ENCODE results near the gene STN1. TPM values are rescaled to one million over a fixed set of nuclear protein-coding genes. Genes with fewer than 3 reads are reported as not detected.

STN1 gene
- total RNA-seq, 1 donor from 2014 or later, result 27.7 TPM

GRCh38 chr10:103843854-103844570, 74.0 kb downstream of the STN1 start:
- DNase-seq (ENCODE audit: low read depth), result no peak

GRCh38 chr10:103843045-103843444, 74.9 kb downstream of the STN1 start:
- no peak for DNase-seq (ENCODE audit: low read depth)

- no peak for DNase-seq (ENCODE audit: low read depth)
These were observed 75.4 kb downstream of the STN1 start for GRCh38 chr10:103842605-103843004.

- DNase-seq (ENCODE audit: low read depth), result no peak
These were observed 76.5 kb downstream of the STN1 start for GRCh38 chr10:103841519-103841918.

GRCh38 chr10:103840740-103841070, 77.3 kb downstream of the STN1 start:
- DNase-seq (ENCODE audit: low read depth), result no peak

GRCh38 chr10:103839872-103840739, 77.9 kb downstream of the STN1 start:
- DNase-seq (ENCODE audit: low read depth), result no peak

GRCh38 chr10:103839519-103839871, 78.5 kb downstream of the STN1 start:
- no peak for DNase-seq (ENCODE audit: low read depth)

- DNase-seq (ENCODE audit: low read depth), result no peak
These were observed 79.0 kb downstream of the STN1 start for GRCh38 chr10:103838862-103839518.

GRCh38 chr10:103838070-103838395, 80.0 kb downstream of the STN1 start:
- DNase-seq (ENCODE audit: low read depth), result no peak

GRCh38 chr10:103837370-103838069, 80.5 kb downstream of the STN1 start:
- DNase-seq (ENCODE audit: low read depth), result no peak

GRCh38 chr10:103836861-103837260, 81.1 kb downstream of the STN1 start:
- no peak for DNase-seq (ENCODE audit: low read depth)

GRCh38 chr10:103836273-103836672, 81.7 kb downstream of the STN1 start:
- no peak for DNase-seq (ENCODE audit: low read depth)

GRCh38 chr10:103835096-103836050, 82.6 kb downstream of the STN1 start:
- DNase-seq (ENCODE audit: low read depth), result no peak

GRCh38 chr10:103834436-103835095, 83.4 kb downstream of the STN1 start:
- no peak for DNase-seq (ENCODE audit: low read depth)

- DNase-seq (ENCODE audit: low read depth), result no peak
These were observed 84.1 kb downstream of the STN1 start for GRCh38 chr10:103833731-103834365.

GRCh38 chr10:103832806-103833205, 85.2 kb downstream of the STN1 start:
- DNase-seq (ENCODE audit: low read depth), result no peak

All from renal cortical epithelial cell (primary cell).